HFFc6 (cell line): ENCODE results near the gene ITGB3BP. TPM values are rescaled to one million over a fixed set of nuclear protein-coding genes. Genes with fewer than 3 reads are reported as not detected.

Source experiments
- DNase-seq: peaks from one replicate; pipeline ENCODE4 v3.0.0-alpha.2; 2018
- H3K27ac Mint-ChIP-seq: 2 replicates; pipeline ENCODE4 v1.8.0; 2020; ENCODE audit warnings: mild to moderate bottlenecking, mixed read lengths
- H3K27me3 Mint-ChIP-seq: 2 replicates; pipeline ENCODE4 v1.8.0; 2021; ENCODE audit warnings: mild to moderate bottlenecking, moderate library complexity, mixed read lengths; ENCODE audit not compliant: insufficient read depth
- H3K36me3 Mint-ChIP-seq: 2 replicates; pipeline ENCODE4 v1.8.0; 2021; ENCODE audit warnings: low read depth, mixed read lengths
- H3K4me1 Mint-ChIP-seq: 2 replicates; pipeline ENCODE4 v1.8.0; 2020; ENCODE audit warnings: low read depth, mixed read lengths
- H3K4me3 Mint-ChIP-seq: 2 replicates; pipeline ENCODE4 v1.8.0; 2020; ENCODE audit warnings: mild to moderate bottlenecking, moderate library complexity, mixed read lengths
- H3K9me3 Mint-ChIP-seq: 2 replicates; pipeline ENCODE4 v1.8.0; 2020; ENCODE audit warnings: mild to moderate bottlenecking, mixed read lengths
- CTCF ChIP-seq: fragments of 200-600 bp; sonication (generic); IDR thresholded peaks from 2 replicates; pipeline ENCODE4 v1.5.0; 2021; ENCODE audit warnings: antibody characterized with exemption, mild to moderate bottlenecking
- total RNA-seq, 6 experiments: library from RNA; stranded (reverse); fragmentation: NEBNext Ultra II Directional; extraction: Animal tissue kit (Norgen Biotek cat#: 25700); gene quantifications; 2 replicates in 1 of 6; 3 replicates in 5 of 6; pipeline ENCODE4 v1.2.3, GENCODE V29; 2021

ITGB3BP gene
- total RNA-seq, 6 experiments from 2014 or later, result 16.7 to 25.1 (median 22.3) TPM

- Mint-ChIP-seq H3K9me3 (no peaks in the 10 kb centered on the region), H3K27ac (no peak overlapping the region), H3K4me1 (peaks cover 23% of the 10 kb centered on the region), H3K36me3 (no peaks in the 10 kb centered on the region), H3K27me3 (no peaks in the 10 kb centered on the region), H3K4me3 (no peak overlapping the region)
- no peak for DNase-seq
- no peak for TF ChIP-seq CTCF
These were observed 112.0 kb downstream of the ITGB3BP start for GRCh38 chr1:63411066-63411465.

GRCh38 chr1:63408331-63408730 is 114.7 kb downstream of the ITGB3BP start:
- Mint-ChIP-seq H3K4me1 (peaks cover 23% of the 10 kb centered on the region), H3K36me3 (no peaks in the 10 kb centered on the region), H3K27me3 (no peaks in the 10 kb centered on the region), H3K4me3 (peak overlapping the region; percentile 23; the same call in 1 of the 2 replicates), H3K9me3 (no peaks in the 10 kb centered on the region), H3K27ac (peak overlapping the region; percentile 32; the same call in 1 of the 2 replicates)
- no peak for DNase-seq
- no peak for TF ChIP-seq CTCF

- no peak for TF ChIP-seq CTCF
- H3K9me3 Mint-ChIP-seq, result no peaks in the 10 kb centered on the region
- no peak overlapping the region for H3K27ac Mint-ChIP-seq
These were observed 116.0 kb downstream of the ITGB3BP start for GRCh38 chr1:63407002-63407401.

GRCh38 chr1:63405987-63406386 is 117.0 kb downstream of the ITGB3BP start:
- no peak overlapping the region for H3K4me3 Mint-ChIP-seq
- H3K4me1 Mint-ChIP-seq, result peaks cover 20% of the 10 kb centered on the region
- DNase-seq, result no peak
- H3K9me3 Mint-ChIP-seq, result no peaks in the 10 kb centered on the region
- no peak for TF ChIP-seq CTCF
- no peak overlapping the region for H3K27ac Mint-ChIP-seq
- no peaks in the 10 kb centered on the region for H3K36me3 Mint-ChIP-seq
- H3K27me3 Mint-ChIP-seq, result no peaks in the 10 kb centered on the region

More at GRCh38 chr1:63407002-63407401, 116.0 kb downstream of the ITGB3BP start:
- Mint-ChIP-seq H3K4me3 (no peak overlapping the region), H3K4me1 (peaks cover 23% of the 10 kb centered on the region), H3K36me3 (no peaks in the 10 kb centered on the region), H3K27me3 (no peaks in the 10 kb centered on the region)
- DNase-seq, result no peak

GRCh38 chr1:63405021-63405420 is 118.0 kb downstream of the ITGB3BP start:
- no peak overlapping the region for H3K27ac Mint-ChIP-seq
- peaks cover 18% of the 10 kb centered on the region for H3K4me1 Mint-ChIP-seq
- no peak for TF ChIP-seq CTCF

GRCh38 chr1:63403386-63403785 is 119.6 kb downstream of the ITGB3BP start:
- Mint-ChIP-seq H3K4me3 (no peak overlapping the region), H3K9me3 (no peaks in the 10 kb centered on the region), H3K27me3 (no peaks in the 10 kb centered on the region), H3K27ac (no peak overlapping the region), H3K4me1 (peaks cover 15% of the 10 kb centered on the region), H3K36me3 (no peaks in the 10 kb centered on the region)
- no peak for DNase-seq
- TF ChIP-seq CTCF, result no peak

More at GRCh38 chr1:63405021-63405420, 118.0 kb downstream of the ITGB3BP start:
- H3K36me3 Mint-ChIP-seq, result no peaks in the 10 kb centered on the region
- no peaks in the 10 kb centered on the region for H3K27me3 Mint-ChIP-seq
- H3K4me3 Mint-ChIP-seq, result no peak overlapping the region
- DNase-seq, result no peak
- no peaks in the 10 kb centered on the region for H3K9me3 Mint-ChIP-seq
